ENCODE results near the gene KHDRBS1.
"Not testable (repeated sequence)": the region's sequence is repeated elsewhere in the genome, so short reads cannot be mapped to it uniquely, and the experiment has no call there.

The KHDRBS1 gene

GRCh38 chr1:32077451-32077850, 63.8 kb downstream of the KHDRBS1 start:
- no peaks in the 10 kb centered on the region for H3K27me3 ChIP-seq (ENCODE audit: insufficient read depth, low read length, poor library complexity)
- no peak overlapping the region for H3K27ac ChIP-seq (ENCODE audit: low read length)
- no peak for ATAC-seq (ENCODE audit: insufficient read depth, low read depth)
- no peaks in the 10 kb centered on the region for H3K9me3 ChIP-seq (ENCODE audit: insufficient read depth, low read length, severe bottlenecking)
- H3K9ac ChIP-seq (ENCODE audit: low read depth, low read length) = no peak overlapping the region
- peaks cover 68% of the 10 kb centered on the region for H3K36me3 ChIP-seq (ENCODE audit: insufficient read depth, low read length)
- peaks cover 20% of the 10 kb centered on the region for H3K4me1 ChIP-seq (ENCODE audit: insufficient read depth, low read length)
- H3K4me3 ChIP-seq (ENCODE audit: low read depth in 1 of 2, low read length in 2 of 2) = no peak overlapping the region
- no peak overlapping the region for H3K4me2 ChIP-seq (ENCODE audit: insufficient read depth, low read length)
- peaks cover 20% of the 10 kb centered on the region for H4K20me1 ChIP-seq (ENCODE audit: insufficient read depth, low read length)
- TF ChIP-seq EZH2 (IDR thresholded peaks at IDR 0.05; ENCODE audit: borderline replicate concordance, low read depth, low read length, severe bottlenecking) = no peak
- no peak for TF ChIP-seq CTCF (IDR thresholded peaks at IDR 0.05; ENCODE audit: borderline replicate concordance, extremely low read depth, low read length, poor library complexity, severe bottlenecking)
- DNase-seq = no peak
- no peak overlapping the region for H2AFZ ChIP-seq (ENCODE audit: low read depth, low read length)
- peaks cover 42% of the 10 kb centered on the region for H3K79me2 ChIP-seq (ENCODE audit: insufficient read depth, low read length)

- no peak for TF ChIP-seq CTCF (IDR thresholded peaks at IDR 0.05; ENCODE audit: borderline replicate concordance, extremely low read depth, low read length, poor library complexity, severe bottlenecking)
- no peak for TF ChIP-seq EZH2 (IDR thresholded peaks at IDR 0.05; ENCODE audit: borderline replicate concordance, low read depth, low read length, severe bottlenecking)
- no peaks in the 10 kb centered on the region for H3K27me3 ChIP-seq (ENCODE audit: insufficient read depth, low read length, poor library complexity)
- H3K79me2 ChIP-seq (ENCODE audit: insufficient read depth, low read length) = peaks cover 7% of the 10 kb centered on the region; the same call in 1 of the 2 replicates
- H3K4me3 ChIP-seq (ENCODE audit: low read depth in 1 of 2, low read length in 2 of 2) = no peak overlapping the region
- no peaks in the 10 kb centered on the region for H3K9me3 ChIP-seq (ENCODE audit: insufficient read depth, low read length, severe bottlenecking)
- no peak overlapping the region for H3K4me2 ChIP-seq (ENCODE audit: insufficient read depth, low read length)
- no peak overlapping the region for H2AFZ ChIP-seq (ENCODE audit: low read depth, low read length)
- H3K36me3 ChIP-seq (ENCODE audit: insufficient read depth, low read length) = peaks cover 66% of the 10 kb centered on the region
- H3K27ac ChIP-seq (ENCODE audit: low read length) = no peak overlapping the region
- ATAC-seq (ENCODE audit: insufficient read depth, low read depth) = no peak
- no peak overlapping the region for H3K9ac ChIP-seq (ENCODE audit: low read depth, low read length)
- H3K4me1 ChIP-seq (ENCODE audit: insufficient read depth, low read length) = no peaks in the 10 kb centered on the region
- H4K20me1 ChIP-seq (ENCODE audit: insufficient read depth, low read length) = no peaks in the 10 kb centered on the region; the same call in 1 of the 2 replicates
- DNase-seq = no peak
These were observed 68.4 kb downstream of the KHDRBS1 start for GRCh38 chr1:32082022-32082421.

- not testable (repeated sequence) for H3K4me1 ChIP-seq (ENCODE audit: insufficient read depth, low read length); ATAC-seq (ENCODE audit: insufficient read depth, low read depth); H3K4me3 ChIP-seq (ENCODE audit: low read depth in 1 of 2, low read length in 2 of 2); H3K27me3 ChIP-seq (ENCODE audit: insufficient read depth, low read length, poor library complexity); H3K27ac ChIP-seq (ENCODE audit: low read length); H2AFZ ChIP-seq (ENCODE audit: low read depth, low read length); H4K20me1 ChIP-seq (ENCODE audit: insufficient read depth, low read length); H3K79me2 ChIP-seq (ENCODE audit: insufficient read depth, low read length); H3K4me2 ChIP-seq (ENCODE audit: insufficient read depth, low read length); DNase-seq; H3K9ac ChIP-seq (ENCODE audit: low read depth, low read length); H3K9me3 ChIP-seq (ENCODE audit: insufficient read depth, low read length, severe bottlenecking)
- peaks cover 59% of the 10 kb centered on the region for H3K36me3 ChIP-seq (ENCODE audit: insufficient read depth, low read length)
These were observed 72.7 kb downstream of the KHDRBS1 start for GRCh38 chr1:32086381-32086780.

- Histone ChIP-seq H3K4me1 (ENCODE audit: insufficient read depth, low read length) (no peaks in the 10 kb centered on the region), H3K27me3 (ENCODE audit: insufficient read depth, low read length, poor library complexity) (no peaks in the 10 kb centered on the region), H3K4me2 (ENCODE audit: insufficient read depth, low read length) (no peak overlapping the region), H3K36me3 (ENCODE audit: insufficient read depth, low read length) (peaks cover 74% of the 10 kb centered on the region), H3K27ac (ENCODE audit: low read length) (no peak overlapping the region), H3K9ac (ENCODE audit: low read depth, low read length) (no peak overlapping the region), H3K4me3 (ENCODE audit: low read depth in 1 of 2, low read length in 2 of 2) (no peak overlapping the region), H3K79me2 (ENCODE audit: insufficient read depth, low read length) (no peaks in the 10 kb centered on the region), H2AFZ (ENCODE audit: low read depth, low read length) (no peak overlapping the region), H3K9me3 (ENCODE audit: insufficient read depth, low read length, severe bottlenecking) (no peaks in the 10 kb centered on the region), H4K20me1 (ENCODE audit: insufficient read depth, low read length) (no peaks in the 10 kb centered on the region)
- TF ChIP-seq CTCF (IDR thresholded peaks at IDR 0.05; ENCODE audit: borderline replicate concordance, extremely low read depth, low read length, poor library complexity, severe bottlenecking) (no peak), EZH2 (IDR thresholded peaks at IDR 0.05; ENCODE audit: borderline replicate concordance, low read depth, low read length, severe bottlenecking) (no peak)
- ATAC-seq (ENCODE audit: insufficient read depth, low read depth) (no peak), DNase-seq (no peak)
These were observed 77.5 kb downstream of the KHDRBS1 start for GRCh38 chr1:32091176-32091575.

Measured in DND-41 (cell line).